CD14-positive monocyte (primary cell): ENCODE results near the gene WDR64. TPM values are rescaled to one million over a fixed set of nuclear protein-coding genes. Genes with fewer than 3 reads are reported as not detected.

ENCODE experiments used
- DNase-seq, 3 donors: peaks; one replicate each; pipeline ENCODE4 v3.0.0-alpha.2; 2011 to 2022
- H2AFZ ChIP-seq: 2 replicates; pipeline ENCODE4 v1.6.0; 2012; ENCODE audit warnings: mild to moderate bottlenecking, low read depth, low read length, inconsistent platforms; ENCODE audit not compliant: insufficient read depth, poor library complexity, severe bottlenecking
- H3K27ac ChIP-seq, 2 donors: 1 replicate in 1 of 2; 2 replicates in 1 of 2; pipeline ENCODE4 v1.5.1; 2012 to 2013; ENCODE audit warnings: low read length in 2 of 2, control low read depth in 1 of 2, inconsistent platforms in 1 of 2, low read depth in 1 of 2, mild to moderate bottlenecking in 1 of 2
- H3K27me3 ChIP-seq, 2 donors: one replicate each; pipeline versions ENCODE4 v1.6.0 to v1.6.1; 2011 to 2013; ENCODE audit warnings: low read length in 2 of 2; ENCODE audit not compliant: control insufficient read depth in 2 of 2, insufficient read depth in 2 of 2
- H3K36me3 ChIP-seq, 2 donors: replicated peaks in 1 of 2; 1 replicate in 1 of 2; 2 replicates in 1 of 2; pipeline versions ENCODE4 v1.5.1 to v1.6.1; 2012 to 2013; ENCODE audit warnings: low read length in 2 of 2, control low read depth in 1 of 2, inconsistent platforms in 1 of 2, mild to moderate bottlenecking in 1 of 2; ENCODE audit not compliant: insufficient read depth in 2 of 2, control insufficient read depth in 1 of 2
- H3K4me1 ChIP-seq, 2 donors: 1 replicate in 1 of 2; 2 replicates in 1 of 2; pipeline versions ENCODE4 v1.5.1 to v1.6.1; 2012 to 2013; ENCODE audit warnings: low read length in 2 of 2, control low read depth in 1 of 2, inconsistent platforms in 1 of 2, mild to moderate bottlenecking in 1 of 2, moderate library complexity in 1 of 2; ENCODE audit not compliant: insufficient read depth in 2 of 2, control insufficient read depth in 1 of 2
- H3K4me2 ChIP-seq: replicated peaks from 2 replicates; pipeline ENCODE3; 2012; ENCODE audit warnings: low read length, moderate library complexity, mild to moderate bottlenecking; ENCODE audit not compliant: poor library complexity, severe bottlenecking; ENCODE audit errors: extremely low read depth
- H3K4me3 ChIP-seq, 3 experiments: fragments of 200-600 bp in 1 of 3; sonication (generic) in 1 of 3; replicated peaks in 1 of 3; 1 replicate in 2 of 3; 2 replicates in 1 of 3; pipeline ENCODE4 v1.5.1; 2011 to 2013; ENCODE audit warnings: low read length in 3 of 3, mild to moderate bottlenecking in 3 of 3, control low read depth in 2 of 3, low read depth in 2 of 3, inconsistent platforms in 1 of 3, moderate library complexity in 1 of 3
- H3K79me2 ChIP-seq: 2 replicates; pipeline ENCODE4 v1.6.0; 2012; ENCODE audit warnings: mild to moderate bottlenecking, control low read depth, inconsistent platforms, low read length, moderate library complexity; ENCODE audit not compliant: insufficient read depth
- H3K9ac ChIP-seq: 2 replicates; pipeline ENCODE4 v1.6.0; 2017; ENCODE audit warnings: low read length, mild to moderate bottlenecking; ENCODE audit not compliant: insufficient read depth, poor library complexity, severe bottlenecking
- H3K9me3 ChIP-seq, 2 donors: replicated peaks in 1 of 2; 1 replicate in 1 of 2; 2 replicates in 1 of 2; pipeline versions ENCODE4 v1.5.1 to v1.6.1; 2012 to 2013; ENCODE audit warnings: low read length in 2 of 2, control low read depth in 1 of 2; ENCODE audit not compliant: control insufficient read depth in 1 of 2, insufficient read depth in 1 of 2
- H4K20me1 ChIP-seq: 2 replicates; pipeline ENCODE4 v1.6.0; 2012; ENCODE audit warnings: mild to moderate bottlenecking, low read length, control low read depth, moderate library complexity; ENCODE audit not compliant: insufficient read depth
- H3K27ac Mint-ChIP-seq, 7 donors: one replicate each; pipeline ENCODE4 v1.8.0; 2020; ENCODE audit warnings: mild to moderate bottlenecking in 7 of 7, mixed read lengths in 7 of 7, moderate library complexity in 6 of 7, inconsistent platforms in 2 of 7
- H3K27me3 Mint-ChIP-seq, 3 donors: one replicate each; pipeline ENCODE4 v1.8.0; 2021 to 2022; ENCODE audit warnings: low read depth in 3 of 3, mild to moderate bottlenecking in 3 of 3, mixed read lengths in 3 of 3, moderate library complexity in 3 of 3, inconsistent platforms in 1 of 3
- H3K36me3 Mint-ChIP-seq, 2 donors: one replicate each; pipeline ENCODE4 v1.8.0; 2020; ENCODE audit warnings: mixed read lengths in 2 of 2, inconsistent platforms in 1 of 2, mild to moderate bottlenecking in 1 of 2
- H3K4me1 Mint-ChIP-seq: one replicate; pipeline ENCODE4 v1.8.0; 2020; ENCODE audit warnings: mild to moderate bottlenecking, mixed read lengths
- H3K4me3 Mint-ChIP-seq, 2 donors: one replicate each; pipeline ENCODE4 v1.8.0; 2020; ENCODE audit warnings: mild to moderate bottlenecking in 2 of 2, mixed read lengths in 2 of 2, moderate library complexity in 1 of 2
- H3K9me3 Mint-ChIP-seq, 7 donors: one replicate each; pipeline ENCODE4 v1.8.0; 2020 to 2022; ENCODE audit warnings: mixed read lengths in 7 of 7, mild to moderate bottlenecking in 6 of 7, moderate library complexity in 6 of 7, inconsistent platforms in 2 of 7
- WGBS: methylation state at CpG from one replicate; pipeline ENCODE4 v1.1.5; 2013; ENCODE audit warnings: missing lambda C conversion rate; ENCODE audit not compliant: insufficient coverage; 5-methylcytosine and 5-hydroxymethylcytosine counted together
- intact Hi-C, 2 donors: fragments of 100-400 bp; cut with micrococcal nuclease; formaldehyde crosslinking; loops; one replicate each; pipeline versions ENCODE4 v1.15.0 to v1.15.1; 2023
- polyA plus RNA-seq, 3 donors: library from polyadenylated mRNA; depleted of rRNA in 1 of 3; unstranded in 2 of 3; stranded (reverse) in 1 of 3; fragments of 300-500 nt in 2 of 3; fragments of >200 nt in 1 of 3; fragmentation: Illumina TruSeq in 2 of 3; gene quantifications; 1 replicate in 2 of 3; 2 replicates in 1 of 3; pipeline ENCODE4 v1.2.3, GENCODE V29; 2012 to 2021
- TF ChIP-seq, protein P1 (sequence below): fragments of 200-600 bp; IDR thresholded peaks from one replicate; pipeline ENCODE4 v1.8.0; 2022; ENCODE audit warnings: antibody characterized with exemption, mild to moderate bottlenecking

Gene WDR64
- polyA plus RNA-seq, 3 donors: not detected

DNA sequence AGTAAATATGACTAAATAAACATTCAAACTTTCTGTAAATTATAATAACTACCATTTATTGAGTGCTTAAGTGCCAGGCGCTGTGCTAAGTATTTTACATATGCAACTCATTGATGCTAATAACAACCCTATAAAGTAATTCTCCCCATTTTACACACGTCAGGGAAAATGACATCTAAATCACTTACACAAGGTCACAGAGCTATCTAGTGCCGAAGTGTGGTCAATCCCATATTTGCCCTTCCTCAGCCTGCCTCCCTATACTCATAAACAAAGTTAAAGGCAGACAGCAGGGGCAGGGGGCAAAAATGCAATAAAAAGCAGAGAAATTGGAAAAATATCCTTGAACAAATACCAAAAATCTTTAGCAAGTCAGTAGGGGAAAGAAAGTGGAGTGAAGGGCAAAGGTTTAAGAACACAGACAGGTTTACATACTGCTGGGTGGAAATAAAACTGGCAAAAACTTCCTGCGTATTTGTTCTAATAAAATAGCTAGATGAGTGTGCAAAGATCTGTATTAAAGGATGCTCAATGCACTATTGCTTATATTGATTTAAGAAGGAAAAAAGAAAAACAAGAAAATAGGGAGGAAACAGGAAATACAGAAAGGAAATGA is 72.8 kb downstream of the WDR64 start:
- H3K4me1 ChIP-seq: no peaks in the 10 kb centered on the region
- H3K4me3 ChIP-seq: no peak overlapping the region
- H3K36me3 ChIP-seq: no peaks in the 10 kb centered on the region
- H3K9ac ChIP-seq: no peak overlapping the region
- DNase-seq: no peak
- no peaks in the 10 kb centered on the region for H3K4me1 Mint-ChIP-seq
- H3K27ac ChIP-seq: no peak overlapping the region
- H3K27me3 Mint-ChIP-seq: peaks cover 3 to 23% (median 7%) of the 10 kb centered on the region in 3 donors
- H3K79me2 ChIP-seq: no peaks in the 10 kb centered on the region
- TF ChIP-seq, protein P1, sequence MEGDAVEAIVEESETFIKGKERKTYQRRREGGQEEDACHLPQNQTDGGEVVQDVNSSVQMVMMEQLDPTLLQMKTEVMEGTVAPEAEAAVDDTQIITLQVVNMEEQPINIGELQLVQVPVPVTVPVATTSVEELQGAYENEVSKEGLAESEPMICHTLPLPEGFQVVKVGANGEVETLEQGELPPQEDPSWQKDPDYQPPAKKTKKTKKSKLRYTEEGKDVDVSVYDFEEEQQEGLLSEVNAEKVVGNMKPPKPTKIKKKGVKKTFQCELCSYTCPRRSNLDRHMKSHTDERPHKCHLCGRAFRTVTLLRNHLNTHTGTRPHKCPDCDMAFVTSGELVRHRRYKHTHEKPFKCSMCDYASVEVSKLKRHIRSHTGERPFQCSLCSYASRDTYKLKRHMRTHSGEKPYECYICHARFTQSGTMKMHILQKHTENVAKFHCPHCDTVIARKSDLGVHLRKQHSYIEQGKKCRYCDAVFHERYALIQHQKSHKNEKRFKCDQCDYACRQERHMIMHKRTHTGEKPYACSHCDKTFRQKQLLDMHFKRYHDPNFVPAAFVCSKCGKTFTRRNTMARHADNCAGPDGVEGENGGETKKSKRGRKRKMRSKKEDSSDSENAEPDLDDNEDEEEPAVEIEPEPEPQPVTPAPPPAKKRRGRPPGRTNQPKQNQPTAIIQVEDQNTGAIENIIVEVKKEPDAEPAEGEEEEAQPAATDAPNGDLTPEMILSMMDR: no peak
- H3K9me3 ChIP-seq: no peaks in the 10 kb centered on the region
- H3K27ac Mint-ChIP-seq: no peak overlapping the region
- H3K4me3 Mint-ChIP-seq: no peak overlapping the region
- H2AFZ ChIP-seq: no peak overlapping the region
- H4K20me1 ChIP-seq: no peaks in the 10 kb centered on the region
- peaks cover 2 to 3% of the 10 kb centered on the region in 2 donors for H3K27me3 ChIP-seq
- intact Hi-C loops: no loop called here
- H3K36me3 Mint-ChIP-seq: no peaks in the 10 kb centered on the region
- peaks cover 0 to 5% (median 0%) of the 10 kb centered on the region in 7 donors for H3K9me3 Mint-ChIP-seq
- no peak overlapping the region for H3K4me2 ChIP-seq
- WGBS: 87% methylated on average over 3 of the region's 4 CpGs

DNA sequence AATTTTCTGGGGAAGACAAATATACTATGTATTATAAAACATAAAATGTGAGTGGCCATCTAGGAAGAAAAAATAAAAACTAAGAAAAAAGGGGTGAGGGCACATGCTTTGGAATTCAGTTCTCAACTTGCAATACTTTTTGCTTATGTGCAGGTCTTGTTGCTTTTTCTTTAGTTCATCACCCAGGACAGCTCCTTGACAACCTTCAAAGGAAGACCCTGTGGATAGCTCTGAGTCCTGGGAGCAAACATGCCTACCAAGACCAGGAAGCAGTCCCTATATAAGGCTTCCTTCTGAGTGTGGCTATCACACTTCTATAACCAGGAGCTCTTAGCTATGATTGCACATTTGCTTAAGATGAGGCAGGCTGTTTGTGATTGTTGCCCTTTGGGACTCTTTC is 78.0 kb downstream of the WDR64 start:
- intact Hi-C loops: no loop called here
- no peaks in the 10 kb centered on the region for H3K79me2 ChIP-seq
- H3K9ac ChIP-seq: no peak overlapping the region
- H3K27ac ChIP-seq: no peak overlapping the region
- H3K9me3 ChIP-seq: no peaks in the 10 kb centered on the region
- Mint-ChIP-seq H3K9me3 (peaks cover 0 to 5% (median 0%) of the 10 kb centered on the region in 7 donors), H3K27ac (no peak overlapping the region), H3K36me3 (no peaks in the 10 kb centered on the region), H3K4me1 (no peaks in the 10 kb centered on the region), H3K27me3 (peaks cover 7 to 42% (median 7%) of the 10 kb centered on the region in 3 donors), H3K4me3 (no peak overlapping the region)
- no peak overlapping the region for H3K4me3 ChIP-seq
- H3K4me2 ChIP-seq: no peak overlapping the region
- no peak for DNase-seq
- no peaks in the 10 kb centered on the region for H3K36me3 ChIP-seq
- H3K4me1 ChIP-seq: no peaks in the 10 kb centered on the region
- H4K20me1 ChIP-seq: no peaks in the 10 kb centered on the region
- H3K27me3 ChIP-seq: peaks cover 0 to 2% of the 10 kb centered on the region in 2 donors
- H2AFZ ChIP-seq: no peak overlapping the region
- TF ChIP-seq, protein P1: no peak
